Measurements from ENCODE around the gene GNA15.

GRCh38 chr19:3119071-3119595 lies 16.7 kb upstream of the GNA15 start:
- TF ChIP-seq CTCF (IDR thresholded peaks at IDR 0.05; ENCODE audit: low read depth, low read length, poor library complexity, severe bottlenecking) (no peak), EZH2phosphoT487 (IDR thresholded peaks at IDR 0.05; ENCODE audit: borderline replicate concordance, low read length) (no peak)
